Stimulated activated CD8-positive, alpha-beta memory T cell treated with anti-CD3 and anti-CD28 coated beads, Interleukin-2, amount 100 ng/mL, for 48 hours (primary cell): ENCODE measurements around the gene SERPING1.

ENCODE experiments used
- DNase-seq, 2 donors: peaks; one replicate each; pipeline ENCODE4 v3.0.0-alpha.2; 2020; ENCODE audit warnings: low read depth in 2 of 2

The SERPING1 gene

GRCh38 chr11:57638005-57638781, 40.7 kb downstream of the SERPING1 start:
- DNase-seq, result no peak

GRCh38 chr11:57638811-57639320, 41.4 kb downstream of the SERPING1 start:
- DNase-seq, result no peak

GRCh38 chr11:57639321-57640067, 42.0 kb downstream of the SERPING1 start:
- no peak for DNase-seq

GRCh38 chr11:57640068-57640800, 42.7 kb downstream of the SERPING1 start:
- DNase-seq, result no peak

DNA sequence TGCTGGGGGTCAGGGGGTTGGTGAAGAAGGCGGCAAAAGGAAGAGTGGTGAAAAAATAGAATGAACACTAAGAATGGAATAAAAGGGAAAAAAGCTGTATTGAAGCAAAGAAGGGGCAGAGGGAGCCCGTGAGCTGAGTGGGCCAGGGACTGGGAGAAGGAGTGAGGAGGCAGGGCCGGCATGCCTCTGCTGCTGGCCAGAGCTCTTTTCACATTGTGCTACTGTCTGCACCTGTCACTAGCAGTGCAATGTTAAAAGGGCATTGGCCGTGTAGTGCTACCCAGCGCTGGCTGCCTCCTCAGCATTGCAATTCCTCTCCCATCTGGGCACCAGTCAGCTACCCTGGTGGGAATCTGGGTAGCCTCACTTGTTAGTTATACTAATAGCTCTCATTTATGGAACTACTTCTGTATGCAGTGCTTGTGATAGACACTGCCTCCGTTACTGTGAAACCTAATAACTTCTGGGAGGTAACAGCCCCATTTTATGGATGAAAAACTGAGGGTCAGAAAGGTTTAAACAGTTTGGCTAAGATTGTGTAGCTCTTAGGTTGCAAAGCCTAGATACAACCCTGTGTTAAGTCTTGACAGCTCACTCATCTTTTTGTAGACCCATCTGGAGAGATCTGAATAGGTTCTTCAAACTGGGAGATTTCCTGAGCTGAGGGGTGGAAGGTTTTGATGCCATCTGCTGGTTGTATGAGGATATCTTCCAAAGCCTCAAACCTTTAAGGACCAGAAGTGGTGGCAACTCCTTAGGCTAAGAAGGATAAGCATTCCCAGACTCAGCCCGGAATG, 43.7 kb downstream of the SERPING1 start:
- DNase-seq, result no peak

DNA sequence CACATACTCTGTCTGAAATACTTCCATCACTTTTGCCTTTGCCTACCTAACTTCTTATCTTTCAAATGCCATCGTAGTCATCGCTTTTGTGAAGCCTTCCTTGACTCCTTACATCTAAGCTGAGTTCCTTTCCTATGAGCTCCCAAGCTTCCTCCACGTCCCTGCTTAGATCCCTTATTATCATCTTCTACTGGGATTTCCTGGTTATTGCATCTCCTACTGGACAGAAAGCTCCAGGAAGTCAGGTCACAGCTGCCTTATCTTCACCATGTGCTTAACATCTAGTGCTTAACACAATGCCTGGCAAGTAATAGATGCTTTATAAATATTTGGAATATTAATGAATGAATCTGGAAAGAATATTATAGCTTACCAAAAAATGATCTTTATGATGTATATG, 46.3 kb downstream of the SERPING1 start:
- no peak for DNase-seq

GRCh38 chr11:57644748-57645688, 47.5 kb downstream of the SERPING1 start:
- peak; percentile 76 to 79 for DNase-seq

GRCh38 chr11:57645689-57646085, 48.2 kb downstream of the SERPING1 start:
- DNase-seq, result no peak

GRCh38 chr11:57646194-57646798, 48.8 kb downstream of the SERPING1 start:
- no peak for DNase-seq

DNA sequence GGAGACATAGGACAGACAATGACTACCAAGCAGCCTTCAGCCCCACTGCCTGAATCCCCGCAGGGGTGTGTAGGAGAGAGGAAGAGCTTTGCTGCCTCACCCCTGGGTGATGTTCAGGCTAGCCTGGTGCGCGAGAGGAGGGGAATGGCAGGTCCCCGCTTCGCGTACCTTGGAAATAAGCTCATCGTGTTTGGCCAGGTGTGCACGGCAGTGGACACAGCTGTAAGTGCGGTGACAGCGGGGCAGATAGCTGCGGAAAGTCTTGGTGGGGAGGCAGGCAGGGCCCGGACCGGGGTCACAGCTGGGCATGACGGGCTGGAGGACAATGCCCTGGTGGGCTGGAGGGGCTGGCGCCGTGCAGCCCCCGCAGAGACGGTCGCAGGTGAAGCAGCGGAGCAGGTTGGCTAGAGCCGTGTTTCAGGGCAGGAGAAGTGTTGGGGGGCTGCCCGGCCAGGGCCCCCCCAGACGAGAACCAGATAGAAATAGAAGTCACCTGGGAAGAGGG, 49.4 kb downstream of the SERPING1 start:
- no peak for DNase-seq

- no peak for DNase-seq
Observed at GRCh38 chr11:57647372-57647771, 49.9 kb downstream of the SERPING1 start.

DNA sequence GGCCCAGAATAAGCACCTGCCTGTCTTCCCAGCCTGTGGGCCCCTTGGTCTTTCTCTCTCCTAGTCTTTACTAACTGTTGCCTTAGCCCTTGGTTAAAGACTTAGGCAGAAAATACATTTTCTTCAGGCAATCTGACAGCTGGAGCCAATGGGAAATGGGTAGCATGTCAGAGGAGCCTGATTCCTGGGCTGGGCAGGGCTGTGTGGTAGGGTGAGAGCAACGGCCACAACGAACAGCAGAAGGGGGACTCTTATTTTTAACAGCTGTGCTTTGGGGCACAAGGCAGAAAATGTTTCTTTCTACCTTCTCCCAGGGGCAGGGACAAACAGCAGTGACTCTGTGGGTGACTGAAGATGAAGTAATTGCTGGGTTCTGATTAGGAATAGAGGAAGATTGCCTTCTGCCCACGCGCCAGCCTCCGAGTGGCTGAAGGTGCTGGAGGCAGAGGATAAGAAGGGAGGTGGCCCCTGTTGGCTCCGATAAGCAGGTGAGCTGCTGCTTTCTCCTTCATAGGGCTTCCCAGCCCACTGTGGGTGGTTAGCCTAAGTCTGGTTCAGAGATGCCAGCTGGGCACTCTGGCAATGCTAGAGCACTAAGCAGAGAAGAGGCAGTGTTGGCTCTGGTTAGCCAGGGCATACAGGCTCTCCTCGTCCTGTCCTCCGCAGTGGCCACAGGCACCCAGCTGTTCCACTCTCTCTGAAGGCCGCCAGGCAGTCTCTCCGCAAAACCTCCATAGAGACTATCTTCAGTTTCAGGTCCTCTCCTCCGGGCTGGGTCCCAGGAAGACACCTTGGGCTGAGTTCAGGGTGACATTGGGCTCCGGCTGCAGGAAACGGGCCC, 50.7 kb downstream of the SERPING1 start:
- no peak for DNase-seq

- DNase-seq, result no peak
Observed at GRCh38 chr11:57648801-57649735, 51.6 kb downstream of the SERPING1 start.

GRCh38 chr11:57649826-57650738, 52.6 kb downstream of the SERPING1 start, which contains the start of gene YPEL4:
YPEL4 (minus strand) TSS chr11:57649912; CDS start chr11:57647107, 2,805 bp downstream.
- DNase-seq, result no peak

DNA sequence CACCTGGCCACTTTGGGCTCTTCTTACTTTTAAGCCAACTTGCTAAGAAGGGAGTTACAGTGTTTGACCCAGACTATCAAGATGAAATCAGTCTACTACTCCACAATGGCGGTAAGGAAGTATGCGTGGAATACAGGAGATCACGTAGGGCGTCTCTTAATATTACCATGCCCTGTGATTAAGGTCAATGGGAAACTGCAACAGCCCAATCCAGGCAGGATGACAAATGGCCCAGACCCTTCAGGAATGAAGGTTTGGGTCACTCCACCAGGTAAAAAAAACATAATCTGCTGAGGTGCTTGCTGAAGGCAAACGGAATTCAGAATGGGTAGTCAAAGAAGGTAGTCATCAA, 53.2 kb downstream of the SERPING1 start:
- DNase-seq, result no peak

GRCh38 chr11:57651408-57651807, 53.9 kb downstream of the SERPING1 start:
- no peak for DNase-seq
